ACC112 (cell line): ENCODE measurements around the gene GALNTL6.

ENCODE experiments used
- H2AFZ ChIP-seq: fragments of 200-600 bp; sonication (generic); one replicate; pipeline ENCODE4 v1.6.0; 2017; ENCODE audit warnings: antibody characterized with exemption, low read length; ENCODE audit not compliant: unreplicated experiment
- H3K27ac ChIP-seq: fragments of 200-600 bp; sonication (generic); 2 replicates; pipeline ENCODE4 v1.5.1; 2014; ENCODE audit warnings: low read depth, mild to moderate bottlenecking, antibody characterized with exemption, low read length, moderate library complexity
- H3K27me3 ChIP-seq: fragments of 200-600 bp; sonication (generic); 2 replicates; pipeline ENCODE4 v1.6.1; 2014; ENCODE audit warnings: mild to moderate bottlenecking, antibody characterized with exemption, low read length, moderate library complexity, mixed read lengths; ENCODE audit not compliant: insufficient read depth
- H3K36me3 ChIP-seq: fragments of 200-600 bp; sonication (generic); 2 replicates; pipeline ENCODE4 v1.6.1; 2016; ENCODE audit warnings: mild to moderate bottlenecking, antibody characterized with exemption, low read length, moderate library complexity, mixed read lengths; ENCODE audit not compliant: insufficient read depth
- H3K4me1 ChIP-seq: fragments of 200-600 bp; sonication (generic); one replicate; pipeline ENCODE4 v1.6.1; 2016; ENCODE audit warnings: low read length, mixed read lengths; ENCODE audit not compliant: insufficient read depth, unreplicated experiment, control insufficient read depth
- H3K4me3 ChIP-seq: fragments of 200-600 bp; sonication (generic); 2 replicates; pipeline ENCODE4 v1.5.1; 2014; ENCODE audit warnings: mild to moderate bottlenecking, low read depth, low read length
- H3K79me2 ChIP-seq: fragments of 200-600 bp; sonication (generic); one replicate; pipeline ENCODE4 v1.6.0; 2016; ENCODE audit warnings: low read length; ENCODE audit not compliant: control insufficient read depth, unreplicated experiment, insufficient read depth

The GALNTL6 gene

GRCh38 chr4:172099376-172099775 lies 286.2 kb downstream of the GALNTL6 start:
- H2AFZ ChIP-seq: no peak overlapping the region
- H3K36me3 ChIP-seq: no peaks in the 10 kb centered on the region
- H3K27ac ChIP-seq: no peak overlapping the region
- no peaks in the 10 kb centered on the region for H3K4me1 ChIP-seq
- H3K4me3 ChIP-seq: no peak overlapping the region
- no peaks in the 10 kb centered on the region for H3K27me3 ChIP-seq
- no peaks in the 10 kb centered on the region for H3K79me2 ChIP-seq

DNA sequence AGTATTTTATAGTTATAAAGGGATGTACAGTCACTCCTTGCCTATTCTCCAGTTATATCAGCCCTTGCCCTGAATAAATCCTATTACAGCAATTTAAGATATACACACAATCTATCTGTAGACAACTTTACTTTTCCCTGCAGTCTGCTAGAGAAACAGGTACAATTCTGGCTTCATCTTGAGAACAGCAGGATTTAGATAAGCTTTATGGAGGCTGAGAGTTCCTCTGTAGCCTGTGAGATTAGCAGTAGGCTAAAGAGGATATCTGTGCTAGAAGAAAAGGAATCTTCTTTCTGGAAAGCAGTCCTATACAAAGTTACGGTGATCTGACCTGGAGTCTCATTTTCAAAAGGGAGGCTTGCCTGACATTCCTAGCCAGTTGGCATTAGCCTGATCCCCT lies 290.3 kb downstream of the GALNTL6 start:
- no peak overlapping the region for H2AFZ ChIP-seq
- H3K79me2 ChIP-seq: no peaks in the 10 kb centered on the region
- no peaks in the 10 kb centered on the region for H3K4me1 ChIP-seq
- H3K27me3 ChIP-seq: no peaks in the 10 kb centered on the region
- no peak overlapping the region for H3K4me3 ChIP-seq
- no peak overlapping the region for H3K27ac ChIP-seq
- H3K36me3 ChIP-seq: no peaks in the 10 kb centered on the region

- no peaks in the 10 kb centered on the region for H3K27me3 ChIP-seq
- H3K79me2 ChIP-seq: no peaks in the 10 kb centered on the region
- H3K4me3 ChIP-seq: no peak overlapping the region
- no peak overlapping the region for H3K27ac ChIP-seq
- no peaks in the 10 kb centered on the region for H3K4me1 ChIP-seq
- no peaks in the 10 kb centered on the region for H3K36me3 ChIP-seq
- no peak overlapping the region for H2AFZ ChIP-seq
Observed at GRCh38 chr4:172104539-172104938, 291.3 kb downstream of the GALNTL6 start.

GRCh38 chr4:172105918-172106317 lies 292.7 kb downstream of the GALNTL6 start:
- no peaks in the 10 kb centered on the region for H3K36me3 ChIP-seq
- no peak overlapping the region for H2AFZ ChIP-seq
- no peak overlapping the region for H3K27ac ChIP-seq
- no peaks in the 10 kb centered on the region for H3K79me2 ChIP-seq
- H3K4me1 ChIP-seq: no peaks in the 10 kb centered on the region
- no peaks in the 10 kb centered on the region for H3K27me3 ChIP-seq
- no peak overlapping the region for H3K4me3 ChIP-seq

DNA sequence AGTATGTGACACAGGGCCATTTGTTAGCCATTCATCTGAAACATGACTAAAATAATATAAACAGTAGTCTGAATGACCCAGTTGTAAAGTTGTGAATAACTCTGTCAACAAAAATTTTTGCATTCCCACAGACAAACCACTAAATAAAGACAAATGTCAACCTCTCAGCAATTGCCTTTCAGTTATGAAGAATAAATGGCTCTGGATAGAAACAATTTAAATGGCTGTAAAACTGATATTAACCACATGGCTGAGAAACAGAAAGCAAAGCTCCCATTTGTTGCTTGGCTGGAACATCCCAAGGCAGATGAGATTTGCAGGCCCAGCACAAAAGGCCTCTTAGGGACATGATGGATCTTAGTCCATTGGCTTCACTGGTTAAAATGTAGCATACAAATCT lies 296.3 kb downstream of the GALNTL6 start:
- no peak overlapping the region for H3K27ac ChIP-seq
- no peaks in the 10 kb centered on the region for H3K4me1 ChIP-seq
- H3K79me2 ChIP-seq: no peaks in the 10 kb centered on the region
- H3K36me3 ChIP-seq: no peaks in the 10 kb centered on the region
- H3K4me3 ChIP-seq: no peak overlapping the region
- H3K27me3 ChIP-seq: no peaks in the 10 kb centered on the region
- H2AFZ ChIP-seq: no peak overlapping the region

DNA sequence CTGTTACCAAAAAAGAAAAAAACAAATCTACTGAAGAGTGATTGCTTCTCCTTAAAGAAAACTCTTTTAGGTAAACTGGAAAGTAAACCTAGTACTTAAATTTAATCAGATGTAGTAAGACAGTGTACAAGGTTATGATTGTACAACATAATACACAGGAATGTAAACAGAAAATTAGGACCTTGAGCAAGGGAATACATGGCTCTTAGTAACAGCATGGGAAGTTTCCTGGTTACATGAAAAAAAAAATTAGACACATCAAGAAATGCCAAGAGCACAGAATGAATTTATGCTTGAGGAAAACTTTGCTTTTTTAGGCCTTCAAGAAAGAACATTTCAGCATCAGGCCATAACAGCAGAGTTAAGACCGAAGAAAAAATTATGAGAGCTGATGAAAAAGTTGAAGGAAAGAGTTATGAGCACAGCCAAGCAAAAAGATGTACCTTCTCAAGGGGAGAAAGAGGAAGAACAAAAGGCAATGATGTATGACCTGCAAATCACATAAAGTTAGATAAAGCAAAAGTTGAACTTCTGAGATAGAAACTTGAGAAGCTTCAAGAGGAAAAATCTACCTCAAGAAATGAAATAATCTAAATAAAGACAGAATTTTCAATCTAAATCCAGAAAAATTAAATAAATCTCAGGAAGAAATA lies 311.6 kb downstream of the GALNTL6 start:
- Histone ChIP-seq H3K36me3 (no peaks in the 10 kb centered on the region), H2AFZ (no peak overlapping the region), H3K27ac (no peak overlapping the region), H3K79me2 (no peaks in the 10 kb centered on the region), H3K4me3 (no peak overlapping the region), H3K4me1 (no peaks in the 10 kb centered on the region), H3K27me3 (no peaks in the 10 kb centered on the region)

GRCh38 chr4:172125443-172125842 lies 312.2 kb downstream of the GALNTL6 start:
- no peaks in the 10 kb centered on the region for H3K27me3 ChIP-seq
- H2AFZ ChIP-seq: no peak overlapping the region
- no peaks in the 10 kb centered on the region for H3K36me3 ChIP-seq
- H3K4me1 ChIP-seq: no peaks in the 10 kb centered on the region
- no peak overlapping the region for H3K4me3 ChIP-seq
- no peaks in the 10 kb centered on the region for H3K79me2 ChIP-seq
- H3K27ac ChIP-seq: no peak overlapping the region

- Histone ChIP-seq H3K4me3 (no peak overlapping the region), H3K27ac (no peak overlapping the region), H3K27me3 (no peaks in the 10 kb centered on the region), H3K4me1 (no peaks in the 10 kb centered on the region), H2AFZ (no peak overlapping the region), H3K79me2 (no peaks in the 10 kb centered on the region), H3K36me3 (no peaks in the 10 kb centered on the region)
Observed at GRCh38 chr4:172127168-172127567, 314.0 kb downstream of the GALNTL6 start.

DNA sequence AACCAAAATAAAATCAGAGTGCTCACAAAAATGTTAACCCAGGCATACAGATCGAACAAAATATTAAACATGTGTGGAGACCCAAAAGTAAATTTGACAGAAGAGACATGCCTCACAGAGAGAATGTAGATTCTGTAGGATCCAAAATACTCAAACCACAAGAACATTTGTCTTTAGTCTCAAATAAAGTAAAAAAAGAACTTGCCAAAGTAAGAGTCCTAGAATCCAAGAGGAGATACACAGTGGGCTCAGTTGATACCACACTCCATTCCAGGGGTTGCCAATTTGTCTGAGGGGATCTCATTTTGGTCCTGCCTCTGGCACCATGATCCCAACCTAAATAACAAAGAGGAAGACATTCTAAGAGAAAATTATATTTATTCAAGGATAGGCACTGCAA lies 316.4 kb downstream of the GALNTL6 start:
- H3K4me1 ChIP-seq: no peaks in the 10 kb centered on the region
- no peak overlapping the region for H3K27ac ChIP-seq
- H3K4me3 ChIP-seq: no peak overlapping the region
- no peaks in the 10 kb centered on the region for H3K79me2 ChIP-seq
- H2AFZ ChIP-seq: no peak overlapping the region
- H3K36me3 ChIP-seq: no peaks in the 10 kb centered on the region
- H3K27me3 ChIP-seq: no peaks in the 10 kb centered on the region

DNA sequence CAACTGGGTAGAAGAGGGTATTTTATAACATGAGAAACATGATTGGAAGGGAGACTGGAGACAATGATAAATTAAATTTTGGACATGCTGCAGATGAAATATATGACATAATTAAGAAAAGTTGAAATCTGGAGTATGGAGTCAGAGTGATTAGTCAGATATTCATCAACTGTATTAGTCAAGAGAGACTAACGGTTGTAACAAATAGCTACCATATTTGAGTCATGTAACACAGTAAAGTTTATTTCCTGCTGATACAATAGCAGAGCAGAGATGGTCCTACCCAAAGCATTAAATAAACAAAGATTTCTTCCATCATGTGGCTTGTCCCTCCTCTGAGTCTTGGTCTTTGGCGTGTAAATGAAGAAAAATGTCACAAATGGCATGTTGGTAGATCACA lies 321.3 kb downstream of the GALNTL6 start:
- H3K79me2 ChIP-seq: no peaks in the 10 kb centered on the region
- no peaks in the 10 kb centered on the region for H3K4me1 ChIP-seq
- no peak overlapping the region for H3K4me3 ChIP-seq
- H3K27ac ChIP-seq: no peak overlapping the region
- H2AFZ ChIP-seq: no peak overlapping the region
- no peaks in the 10 kb centered on the region for H3K27me3 ChIP-seq
- no peaks in the 10 kb centered on the region for H3K36me3 ChIP-seq

DNA sequence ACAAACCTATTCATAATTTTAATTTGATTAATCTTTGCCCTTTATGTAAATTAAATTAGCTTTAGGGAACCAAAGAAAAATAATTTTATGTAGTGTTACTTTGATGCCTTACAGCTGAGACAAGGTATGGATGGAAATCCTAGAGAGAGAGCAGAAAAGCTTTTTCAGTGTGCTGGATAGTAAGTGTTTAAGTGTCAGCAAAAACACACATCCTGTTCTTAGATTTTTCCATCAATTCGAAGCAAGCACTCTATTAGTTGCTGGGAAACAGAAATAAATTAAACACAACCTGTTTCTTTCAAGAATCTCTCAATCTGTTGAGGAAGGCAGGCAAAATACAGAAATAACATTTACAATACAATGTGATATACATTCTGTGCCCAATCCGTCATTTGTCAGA lies 327.8 kb downstream of the GALNTL6 start:
- H3K4me3 ChIP-seq: no peak overlapping the region
- no peaks in the 10 kb centered on the region for H3K36me3 ChIP-seq
- H2AFZ ChIP-seq: no peak overlapping the region
- H3K27me3 ChIP-seq: no peaks in the 10 kb centered on the region
- no peaks in the 10 kb centered on the region for H3K79me2 ChIP-seq
- no peaks in the 10 kb centered on the region for H3K4me1 ChIP-seq
- H3K27ac ChIP-seq: no peak overlapping the region
